Measurements from ENCODE around the gene RBM10.
"Not testable (repeated sequence)": the region's sequence is repeated elsewhere in the genome, so short reads cannot be mapped to it uniquely, and the experiment has no call there.

The RBM10 gene, protein sequence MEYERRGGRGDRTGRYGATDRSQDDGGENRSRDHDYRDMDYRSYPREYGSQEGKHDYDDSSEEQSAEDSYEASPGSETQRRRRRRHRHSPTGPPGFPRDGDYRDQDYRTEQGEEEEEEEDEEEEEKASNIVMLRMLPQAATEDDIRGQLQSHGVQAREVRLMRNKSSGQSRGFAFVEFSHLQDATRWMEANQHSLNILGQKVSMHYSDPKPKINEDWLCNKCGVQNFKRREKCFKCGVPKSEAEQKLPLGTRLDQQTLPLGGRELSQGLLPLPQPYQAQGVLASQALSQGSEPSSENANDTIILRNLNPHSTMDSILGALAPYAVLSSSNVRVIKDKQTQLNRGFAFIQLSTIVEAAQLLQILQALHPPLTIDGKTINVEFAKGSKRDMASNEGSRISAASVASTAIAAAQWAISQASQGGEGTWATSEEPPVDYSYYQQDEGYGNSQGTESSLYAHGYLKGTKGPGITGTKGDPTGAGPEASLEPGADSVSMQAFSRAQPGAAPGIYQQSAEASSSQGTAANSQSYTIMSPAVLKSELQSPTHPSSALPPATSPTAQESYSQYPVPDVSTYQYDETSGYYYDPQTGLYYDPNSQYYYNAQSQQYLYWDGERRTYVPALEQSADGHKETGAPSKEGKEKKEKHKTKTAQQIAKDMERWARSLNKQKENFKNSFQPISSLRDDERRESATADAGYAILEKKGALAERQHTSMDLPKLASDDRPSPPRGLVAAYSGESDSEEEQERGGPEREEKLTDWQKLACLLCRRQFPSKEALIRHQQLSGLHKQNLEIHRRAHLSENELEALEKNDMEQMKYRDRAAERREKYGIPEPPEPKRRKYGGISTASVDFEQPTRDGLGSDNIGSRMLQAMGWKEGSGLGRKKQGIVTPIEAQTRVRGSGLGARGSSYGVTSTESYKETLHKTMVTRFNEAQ

DNA sequence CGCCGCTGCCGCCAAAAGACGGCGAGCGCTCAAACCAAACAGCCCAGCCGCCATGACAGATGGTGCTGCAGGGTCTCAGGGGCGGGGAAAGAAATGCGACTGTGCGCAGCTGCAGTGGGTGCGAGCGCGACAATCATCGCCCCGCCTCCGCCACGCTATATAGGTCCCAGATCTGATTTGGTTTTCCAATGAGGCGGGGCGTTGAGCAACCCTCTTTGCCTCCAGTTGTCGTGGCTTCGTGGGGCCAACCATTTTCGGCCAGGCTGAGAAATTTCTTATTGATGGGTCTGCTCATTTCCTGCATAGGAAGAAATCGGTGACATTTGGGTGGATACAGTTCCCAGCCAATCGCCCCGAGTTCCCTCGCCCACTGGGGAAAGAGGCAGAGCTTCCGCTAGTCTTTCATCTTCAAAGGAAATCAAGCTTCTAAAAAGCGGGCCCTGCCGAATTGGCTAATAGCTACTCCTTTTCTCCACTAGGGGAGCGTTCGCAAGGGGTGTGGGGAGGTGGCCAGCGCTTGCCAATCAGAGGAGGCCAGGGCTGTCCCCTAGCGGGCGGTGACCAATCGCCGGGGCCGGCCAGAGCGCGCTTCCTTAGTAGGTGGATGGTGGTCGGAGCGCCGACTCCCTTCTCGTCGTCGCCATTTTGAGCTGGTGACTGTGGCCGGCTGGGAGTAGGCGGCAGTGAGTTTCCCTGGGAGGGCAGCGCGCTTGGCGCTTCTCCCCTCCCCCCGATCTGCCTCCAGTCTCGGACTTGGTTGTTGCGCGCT is at the start of gene RBM10, which contains the start of gene NDUFB11:
Gene RBM10 (plus strand): TSS at position 596 of the 769 bp plus-strand sequence. CDS start 2,261 bp downstream, outside the sequence.
Gene NDUFB11 (minus strand): TSS at position 77 of the 769 bp plus-strand sequence. CDS start 23 bp downstream, at position 54.
- Histone ChIP-seq H3K9me3 (ENCODE audit: low read length) (no peaks in the 10 kb centered on the region), H3K9ac (ENCODE audit: low read length) (peak within 1 kb of the TSS; percentile 71), H3K36me3 (ENCODE audit: insufficient read depth, low read length) (peaks cover 3% of the 10 kb centered on the region), H3K27ac (ENCODE audit: low read depth, low read length) (peak within 1 kb of the TSS; percentile 83), H3K27me3 (ENCODE audit: control insufficient read depth in 1 of 2, insufficient read depth in 2 of 2, low read length in 2 of 2) (peaks cover 0 to 5% of the 10 kb centered on the region in 2 donors), H3K4me1 (ENCODE audit: insufficient read depth, low read length) (peaks cover 24% of the 10 kb centered on the region), H3K4me3 (ENCODE audit: low read depth in 1 of 2, low read length in 2 of 2) (peak within 1 kb of the TSS; percentile 56 to 73)

DNA sequence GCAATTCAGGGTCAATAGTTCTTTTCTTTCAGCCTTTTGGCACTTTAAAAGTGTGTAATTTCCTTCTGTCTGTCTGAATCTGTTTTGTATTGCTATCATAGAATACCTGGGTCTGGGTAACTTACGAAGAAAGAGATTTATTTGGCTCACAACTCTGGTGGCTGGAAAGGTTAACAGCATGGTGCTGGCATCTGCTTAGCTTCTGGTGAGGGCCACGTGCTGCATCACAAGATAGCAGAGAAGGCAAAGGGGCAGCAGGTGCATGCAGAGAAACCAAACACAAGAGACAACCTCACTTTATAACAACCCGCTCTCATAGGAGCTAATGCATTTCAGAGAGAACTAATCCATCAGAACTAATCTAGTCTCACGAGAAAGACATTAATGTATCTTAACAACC is 48.0 kb upstream of the RBM10 start:
- H3K4me3 ChIP-seq (ENCODE audit: low read depth in 1 of 2, low read length in 2 of 2) = no peak overlapping the region
- no peak overlapping the region for H3K27ac ChIP-seq (ENCODE audit: low read depth, low read length)
- no peaks in the 10 kb centered on the region for H3K36me3 ChIP-seq (ENCODE audit: insufficient read depth, low read length)
- H3K9me3 ChIP-seq (ENCODE audit: low read length) = no peaks in the 10 kb centered on the region
- H3K27me3 ChIP-seq (ENCODE audit: control insufficient read depth in 1 of 2, insufficient read depth in 2 of 2, low read length in 2 of 2) = no peaks in the 10 kb centered on the region
- no peak overlapping the region for H3K9ac ChIP-seq (ENCODE audit: low read length)
- no peaks in the 10 kb centered on the region for H3K4me1 ChIP-seq (ENCODE audit: insufficient read depth, low read length)

DNA sequence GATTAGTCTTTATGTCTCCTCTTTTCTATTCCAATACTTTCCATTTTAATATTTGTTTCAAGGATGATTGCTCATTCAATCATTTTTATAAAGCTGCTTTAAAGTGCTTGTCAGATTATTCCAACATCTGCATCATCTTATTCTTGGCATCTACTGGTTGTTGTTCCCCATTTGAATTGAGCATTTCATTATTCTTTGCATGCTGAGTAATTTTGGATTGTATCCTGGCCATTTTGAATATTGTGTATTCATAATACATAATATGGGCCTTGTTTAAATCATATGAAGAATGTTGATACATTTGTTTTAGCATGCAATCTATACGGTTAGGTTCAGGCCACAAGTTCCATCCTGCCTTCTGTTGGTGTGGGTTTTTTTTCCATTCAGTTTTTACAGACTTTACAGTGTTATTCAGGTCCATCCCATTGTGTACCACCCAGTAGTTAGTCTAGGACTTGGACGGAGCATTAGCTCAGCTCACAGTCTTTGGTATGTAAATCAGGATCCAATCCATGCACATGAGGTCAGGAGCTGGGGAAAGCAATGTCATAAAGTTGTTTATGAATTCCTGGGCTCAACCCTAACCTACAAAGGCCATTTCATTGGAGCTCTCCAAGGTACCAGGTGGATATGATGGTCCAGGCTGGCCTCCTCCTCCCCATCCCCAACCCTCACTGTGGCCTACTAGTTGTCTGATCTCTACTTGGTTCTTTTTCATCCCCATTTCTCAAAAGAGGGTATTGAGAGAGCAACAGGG is 46.5 kb upstream of the RBM10 start:
- Histone ChIP-seq H3K27ac (ENCODE audit: low read depth, low read length) (no peak overlapping the region), H3K9ac (ENCODE audit: low read length) (no peak overlapping the region), H3K4me1 (ENCODE audit: insufficient read depth, low read length) (no peaks in the 10 kb centered on the region), H3K36me3 (ENCODE audit: insufficient read depth, low read length) (no peaks in the 10 kb centered on the region), H3K4me3 (ENCODE audit: low read depth in 1 of 2, low read length in 2 of 2) (no peak overlapping the region), H3K9me3 (ENCODE audit: low read length) (no peaks in the 10 kb centered on the region), H3K27me3 (ENCODE audit: control insufficient read depth in 1 of 2, insufficient read depth in 2 of 2, low read length in 2 of 2) (no peaks in the 10 kb centered on the region)

DNA sequence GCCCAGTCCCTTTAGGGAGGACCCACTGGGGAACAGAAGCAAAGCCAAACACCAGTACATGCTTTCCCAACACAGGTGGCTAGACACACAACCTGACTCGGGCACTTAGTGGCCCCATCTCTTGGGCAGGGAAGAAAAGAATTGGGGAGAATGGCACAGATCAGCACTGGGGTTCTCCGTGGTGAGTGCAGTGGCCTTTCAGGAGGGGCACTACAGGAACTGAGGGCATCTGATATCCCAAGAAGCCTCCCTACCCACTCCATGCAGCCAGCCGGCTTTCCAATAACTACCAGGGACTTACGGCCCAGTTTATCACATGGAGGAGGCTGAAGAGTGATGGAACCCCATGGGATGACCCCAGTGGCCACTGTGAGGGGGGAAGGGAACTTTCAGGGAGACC is 43.8 kb upstream of the RBM10 start:
- Histone ChIP-seq H3K36me3 (ENCODE audit: insufficient read depth, low read length) (no peaks in the 10 kb centered on the region), H3K27ac (ENCODE audit: low read depth, low read length) (no peak overlapping the region), H3K27me3 (ENCODE audit: control insufficient read depth in 1 of 2, insufficient read depth in 2 of 2, low read length in 2 of 2) (no peaks in the 10 kb centered on the region), H3K9ac (ENCODE audit: low read length) (no peak overlapping the region), H3K4me3 (ENCODE audit: low read depth in 1 of 2, low read length in 2 of 2) (no peak overlapping the region), H3K4me1 (ENCODE audit: insufficient read depth, low read length) (no peaks in the 10 kb centered on the region), H3K9me3 (ENCODE audit: low read length) (no peaks in the 10 kb centered on the region)

DNA sequence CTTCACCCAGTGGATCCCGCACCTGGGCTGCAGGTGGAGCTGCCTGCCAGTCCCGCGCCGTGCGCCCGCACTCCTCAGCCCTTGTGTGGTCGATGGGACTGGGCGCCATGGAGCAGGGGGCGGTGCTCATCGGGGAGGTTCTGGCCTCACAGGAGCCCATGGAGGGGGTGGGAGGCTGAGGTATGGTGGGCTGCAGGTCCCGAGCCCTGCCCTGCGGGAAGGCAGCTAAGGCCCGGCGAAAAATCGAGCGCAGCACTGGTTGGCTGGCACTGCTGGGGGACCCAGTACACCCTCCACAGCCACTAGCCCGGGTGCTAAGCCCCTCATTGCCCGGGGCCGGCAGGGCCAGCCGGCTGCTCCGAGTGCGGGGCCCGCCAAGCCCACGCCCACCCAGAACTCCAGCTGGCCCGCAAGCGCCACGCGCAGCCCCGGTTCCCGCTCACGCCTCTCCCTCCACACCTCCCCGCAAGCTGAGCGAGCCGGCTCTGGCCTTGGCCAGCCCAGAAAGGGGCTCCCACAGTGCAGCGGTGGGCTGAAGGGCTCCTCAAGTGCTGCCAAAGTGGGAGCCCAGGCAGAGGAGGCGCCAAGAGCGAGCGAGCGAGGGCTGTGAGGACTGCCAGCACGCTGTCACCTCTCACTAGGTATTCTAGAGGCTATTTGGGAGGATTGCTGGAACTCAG is 33.9 kb upstream of the RBM10 start:
- H3K27me3 ChIP-seq (ENCODE audit: control insufficient read depth in 1 of 2, insufficient read depth in 2 of 2, low read length in 2 of 2) = not testable (repeated sequence)

GRCh38 chrX:47112316-47112954 is 32.6 kb upstream of the RBM10 start:
- Histone ChIP-seq H3K9ac (ENCODE audit: low read length) (no peak overlapping the region), H3K4me1 (ENCODE audit: insufficient read depth, low read length) (no peaks in the 10 kb centered on the region), H3K9me3 (ENCODE audit: low read length) (no peaks in the 10 kb centered on the region), H3K27me3 (ENCODE audit: control insufficient read depth in 1 of 2, insufficient read depth in 2 of 2, low read length in 2 of 2) (no peaks in the 10 kb centered on the region), H3K27ac (ENCODE audit: low read depth, low read length) (no peak overlapping the region), H3K36me3 (ENCODE audit: insufficient read depth, low read length) (no peaks in the 10 kb centered on the region), H3K4me3 (ENCODE audit: low read depth in 1 of 2, low read length in 2 of 2) (no peak overlapping the region)

More for the DNA sequence above, 33.9 kb upstream of the RBM10 start:
- H3K27ac ChIP-seq (ENCODE audit: low read depth, low read length); H3K9ac ChIP-seq (ENCODE audit: low read length); H3K36me3 ChIP-seq (ENCODE audit: insufficient read depth, low read length); H3K4me1 ChIP-seq (ENCODE audit: insufficient read depth, low read length); H3K9me3 ChIP-seq (ENCODE audit: low read length); H3K4me3 ChIP-seq (ENCODE audit: low read depth in 1 of 2, low read length in 2 of 2): not testable (repeated sequence)

DNA sequence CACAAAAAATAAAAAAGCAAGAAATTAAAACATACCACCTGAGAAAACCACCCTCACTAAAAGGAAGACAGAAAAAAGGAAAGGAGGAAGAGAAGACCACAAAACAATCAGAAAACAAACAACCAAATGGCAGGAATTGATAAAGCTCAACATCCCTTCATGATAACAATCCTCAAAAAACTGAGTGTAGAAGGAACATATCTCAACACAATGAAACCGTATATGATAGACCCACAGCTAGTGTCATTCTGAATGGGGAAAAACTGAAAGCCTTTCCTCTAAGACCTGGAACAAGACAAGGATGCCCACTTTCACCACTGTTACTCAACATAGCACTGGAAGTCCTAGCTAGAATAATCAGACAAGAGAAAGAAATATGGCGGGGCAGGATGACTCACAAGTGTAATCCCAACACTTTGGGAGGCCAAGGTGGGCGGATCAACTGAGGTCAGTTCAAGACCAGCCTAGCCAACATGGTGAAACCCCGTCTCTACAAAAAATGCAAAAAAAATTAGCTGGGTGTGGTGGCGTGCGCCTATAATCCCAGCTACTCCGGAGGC is 28.4 kb upstream of the RBM10 start:
- H3K9ac ChIP-seq (ENCODE audit: low read length); H3K4me1 ChIP-seq (ENCODE audit: insufficient read depth, low read length); H3K27ac ChIP-seq (ENCODE audit: low read depth, low read length); H3K9me3 ChIP-seq (ENCODE audit: low read length); H3K4me3 ChIP-seq (ENCODE audit: low read depth in 1 of 2, low read length in 2 of 2); H3K27me3 ChIP-seq (ENCODE audit: control insufficient read depth in 1 of 2, insufficient read depth in 2 of 2, low read length in 2 of 2); H3K36me3 ChIP-seq (ENCODE audit: insufficient read depth, low read length): not testable (repeated sequence)

GRCh38 chrX:47124466-47124865 is 20.6 kb upstream of the RBM10 start:
- not testable (repeated sequence) for H3K9ac ChIP-seq (ENCODE audit: low read length); H3K4me3 ChIP-seq (ENCODE audit: low read depth in 1 of 2, low read length in 2 of 2); H3K27ac ChIP-seq (ENCODE audit: low read depth, low read length); H3K36me3 ChIP-seq (ENCODE audit: insufficient read depth, low read length); H3K9me3 ChIP-seq (ENCODE audit: low read length); H3K4me1 ChIP-seq (ENCODE audit: insufficient read depth, low read length)
- peaks cover 0 to 13% of the 10 kb centered on the region in 2 donors for H3K27me3 ChIP-seq (ENCODE audit: control insufficient read depth in 1 of 2, insufficient read depth in 2 of 2, low read length in 2 of 2)

GRCh38 chrX:47129157-47129898 is 15.7 kb upstream of the RBM10 start:
- peak overlapping the region; percentile 61 for H3K27ac ChIP-seq (ENCODE audit: low read depth, low read length)
- no peaks in the 10 kb centered on the region for H3K4me1 ChIP-seq (ENCODE audit: insufficient read depth, low read length)
- H3K27me3 ChIP-seq (ENCODE audit: control insufficient read depth in 1 of 2, insufficient read depth in 2 of 2, low read length in 2 of 2) = peaks cover 0 to 6% of the 10 kb centered on the region in 2 donors
- no peaks in the 10 kb centered on the region for H3K36me3 ChIP-seq (ENCODE audit: insufficient read depth, low read length)
- no peaks in the 10 kb centered on the region for H3K9me3 ChIP-seq (ENCODE audit: low read length)
- peak overlapping the region; percentile 71 for H3K9ac ChIP-seq (ENCODE audit: low read length)
- peak overlapping the region; percentile 3 to 85 for H3K4me3 ChIP-seq (ENCODE audit: low read depth in 1 of 2, low read length in 2 of 2)
